SU-DHL-6 (cell line): ENCODE data around the gene AP5M1.
"Not testable (repeated sequence)": the region's sequence is repeated elsewhere in the genome, so short reads cannot be mapped to it uniquely, and the experiment has no call there.

Source experiments
- EZH2phosphoT487 ChIP-seq: fragments of 200-600 bp; sonication (generic), shearing (Covaris generic); conservative IDR thresholded peaks from 2 replicates; pipeline ENCODE4 v1.6.1; 2018; ENCODE audit warnings: mild to moderate bottlenecking, antibody characterized with exemption, low read length, moderate library complexity, mixed read lengths
- TF ChIP-seq, protein P1 (sequence below): fragments of 200-600 bp; sonication (generic); IDR thresholded peaks from one replicate; pipeline ENCODE4 v1.5.1; 2017; ENCODE audit warnings: antibody characterized with exemption, mild to moderate bottlenecking, low read length, moderate library complexity; ENCODE audit not compliant: insufficient read depth, poor library complexity, severe bottlenecking

DNA sequence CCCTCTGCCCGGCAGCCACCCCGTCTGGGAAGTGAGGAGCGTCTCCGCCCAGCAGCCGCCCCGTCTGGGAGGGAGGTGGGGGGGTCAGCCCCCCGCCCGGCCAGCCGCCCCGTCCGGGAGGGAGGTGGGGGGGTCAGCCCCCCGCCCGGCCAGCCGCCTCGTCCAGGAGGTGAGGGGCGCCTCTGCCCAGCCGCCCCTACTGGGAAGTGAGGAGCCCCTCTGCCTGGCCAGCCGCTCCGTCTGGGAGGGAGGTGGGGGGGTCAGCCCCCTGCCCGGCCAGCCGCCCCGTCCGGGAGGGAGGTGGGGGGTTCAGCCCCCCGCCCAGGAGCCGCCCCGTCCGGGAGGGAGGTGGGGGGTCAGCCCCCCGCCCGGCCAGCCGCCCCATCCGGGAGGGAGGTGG lies 65.0 kb downstream of the AP5M1 start:
- TF ChIP-seq, protein P1, sequence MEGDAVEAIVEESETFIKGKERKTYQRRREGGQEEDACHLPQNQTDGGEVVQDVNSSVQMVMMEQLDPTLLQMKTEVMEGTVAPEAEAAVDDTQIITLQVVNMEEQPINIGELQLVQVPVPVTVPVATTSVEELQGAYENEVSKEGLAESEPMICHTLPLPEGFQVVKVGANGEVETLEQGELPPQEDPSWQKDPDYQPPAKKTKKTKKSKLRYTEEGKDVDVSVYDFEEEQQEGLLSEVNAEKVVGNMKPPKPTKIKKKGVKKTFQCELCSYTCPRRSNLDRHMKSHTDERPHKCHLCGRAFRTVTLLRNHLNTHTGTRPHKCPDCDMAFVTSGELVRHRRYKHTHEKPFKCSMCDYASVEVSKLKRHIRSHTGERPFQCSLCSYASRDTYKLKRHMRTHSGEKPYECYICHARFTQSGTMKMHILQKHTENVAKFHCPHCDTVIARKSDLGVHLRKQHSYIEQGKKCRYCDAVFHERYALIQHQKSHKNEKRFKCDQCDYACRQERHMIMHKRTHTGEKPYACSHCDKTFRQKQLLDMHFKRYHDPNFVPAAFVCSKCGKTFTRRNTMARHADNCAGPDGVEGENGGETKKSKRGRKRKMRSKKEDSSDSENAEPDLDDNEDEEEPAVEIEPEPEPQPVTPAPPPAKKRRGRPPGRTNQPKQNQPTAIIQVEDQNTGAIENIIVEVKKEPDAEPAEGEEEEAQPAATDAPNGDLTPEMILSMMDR, result not testable (repeated sequence)
- not testable (repeated sequence) for TF ChIP-seq EZH2phosphoT487
